ENCODE measurements around the gene SH2D1B.

The SH2D1B gene

GRCh38 chr1:162380061-162380846, 31.7 kb downstream of the SH2D1B start:
- TF ChIP-seq CTCF (IDR thresholded peaks at IDR 0.05; ENCODE audit: low read depth, low read length): no peak
- DNase-seq (ENCODE audit: extremely low read depth, low read depth): no peak

DNA sequence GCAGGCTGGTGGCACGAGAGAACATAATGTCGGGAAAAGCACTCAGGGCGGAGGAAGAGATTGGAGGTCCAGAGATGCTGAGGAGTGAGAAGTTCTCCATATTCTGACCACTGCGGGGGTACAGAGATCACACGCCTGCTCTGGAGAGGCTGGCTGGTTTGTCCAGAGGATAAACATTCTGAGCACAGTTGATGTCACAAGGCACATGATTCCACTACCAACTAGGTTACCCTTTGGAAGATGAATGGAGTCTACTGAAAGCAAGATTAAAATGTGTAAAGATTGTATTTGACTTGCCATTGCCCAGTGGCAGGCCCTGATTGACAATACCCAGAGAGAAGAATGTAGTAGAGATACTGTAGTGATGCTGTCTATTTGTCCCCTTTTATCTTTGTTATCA, 35.2 kb downstream of the SH2D1B start, which contains the start of gene SPATA46:
TSS of gene SPATA46 (minus strand) at position 164 of the 400 bp plus-strand sequence. CDS start at position 100, 64 bp downstream.
- TF ChIP-seq CTCF (IDR thresholded peaks at IDR 0.05; ENCODE audit: low read depth, low read length): no peak
- no peak for DNase-seq (ENCODE audit: extremely low read depth, low read depth)

DNA sequence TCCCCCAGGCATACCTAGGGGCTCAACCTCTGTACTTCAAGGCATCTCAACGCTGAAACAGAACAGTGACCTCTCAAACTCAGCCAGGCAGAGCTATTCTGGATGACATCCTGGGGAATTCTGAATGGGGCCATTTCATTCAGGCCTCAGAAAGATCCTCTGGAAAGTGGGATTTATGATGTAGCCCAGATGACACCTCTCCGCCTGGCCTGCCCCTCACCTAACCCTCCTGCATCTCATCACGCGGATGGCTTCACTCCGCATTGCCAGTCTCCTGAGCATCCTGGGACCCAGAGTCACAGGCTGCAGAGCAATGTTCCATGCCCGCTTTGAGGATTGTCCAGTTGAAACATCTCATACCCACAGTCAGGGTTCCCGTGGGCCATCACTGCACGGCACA, 36.5 kb downstream of the SH2D1B start:
- DNase-seq (ENCODE audit: extremely low read depth, low read depth): no peak
- TF ChIP-seq CTCF (IDR thresholded peaks at IDR 0.05; ENCODE audit: low read depth, low read length): no peak

DNA sequence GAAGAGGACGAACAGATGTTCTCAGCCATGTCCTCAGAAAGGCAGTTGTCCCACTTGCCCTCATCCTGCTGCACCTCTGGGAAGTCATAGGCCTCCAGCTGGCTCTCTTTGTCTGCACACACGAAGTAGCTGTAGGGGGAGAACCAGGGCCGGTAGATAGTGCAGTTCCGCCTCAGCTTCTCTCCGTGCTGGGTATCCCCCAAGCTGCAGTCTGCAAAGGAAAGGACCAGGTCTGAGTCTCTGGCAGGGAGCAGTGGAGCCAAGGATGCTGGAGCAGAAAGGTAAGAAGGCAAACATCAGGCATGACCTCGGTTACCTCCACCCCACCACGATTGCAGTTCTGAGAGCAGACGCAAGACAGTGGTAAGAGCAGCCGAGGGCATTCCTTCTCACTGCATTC, 37.5 kb downstream of the SH2D1B start:
- TF ChIP-seq CTCF (IDR thresholded peaks at IDR 0.05; ENCODE audit: low read depth, low read length): no peak
- no peak for DNase-seq (ENCODE audit: extremely low read depth, low read depth)

DNA sequence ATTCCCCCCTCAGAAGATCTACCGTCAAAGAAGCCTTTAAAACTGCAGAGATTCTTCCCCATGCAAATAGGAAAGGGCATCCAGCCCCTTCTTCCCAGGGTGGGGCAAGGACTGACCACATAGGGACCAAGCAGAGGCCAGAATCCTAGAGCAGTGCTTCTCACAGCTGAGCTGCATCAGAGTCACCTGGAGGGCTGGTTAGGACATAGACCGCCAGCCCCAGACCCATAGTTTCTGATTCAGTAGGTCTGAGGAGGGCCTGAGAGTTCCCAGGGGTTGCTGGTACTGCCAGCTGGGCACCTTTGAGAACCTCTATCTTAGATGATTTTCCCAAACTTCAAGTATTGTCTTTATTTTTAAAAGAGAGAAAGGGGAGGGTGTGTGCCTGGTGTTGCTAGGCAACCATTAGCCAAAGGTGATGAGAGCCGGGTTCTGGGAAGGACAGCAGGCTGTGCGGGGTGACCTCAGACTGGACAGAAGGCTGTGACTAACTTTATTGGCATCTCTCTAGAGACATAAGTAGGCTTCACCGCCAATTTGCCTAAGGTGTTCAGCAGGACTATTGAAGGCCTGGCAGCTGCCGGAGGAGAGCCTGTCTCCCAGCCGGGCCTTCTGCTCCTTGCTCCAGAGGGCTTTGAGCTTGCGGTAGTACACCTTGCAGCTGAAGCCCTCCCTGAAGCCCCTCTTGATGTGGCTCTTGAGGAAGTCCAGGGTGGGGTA, 38.2 kb downstream of the SH2D1B start:
- no peak for DNase-seq (ENCODE audit: extremely low read depth, low read depth)
- no peak for TF ChIP-seq CTCF (IDR thresholded peaks at IDR 0.05; ENCODE audit: low read depth, low read length)

DNA sequence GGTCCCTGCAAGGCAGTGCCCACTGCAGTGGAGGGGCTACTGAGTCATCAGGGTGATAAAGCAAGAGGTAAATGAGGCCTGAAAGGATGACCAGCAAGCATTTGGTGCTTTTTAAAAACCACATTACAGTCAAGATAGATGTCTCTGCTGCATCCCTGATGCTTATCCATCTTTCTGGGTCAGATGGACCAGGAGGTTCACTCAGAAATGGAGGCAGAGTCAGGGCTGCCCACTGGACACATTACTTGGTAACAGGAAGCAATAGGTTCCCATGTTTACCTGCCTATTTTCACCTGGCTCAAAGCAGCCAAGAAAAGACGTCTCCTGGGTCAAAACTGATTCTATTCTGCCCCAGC, 38.9 kb downstream of the SH2D1B start:
- TF ChIP-seq CTCF (IDR thresholded peaks at IDR 0.05; ENCODE audit: low read depth, low read length): no peak
- DNase-seq (ENCODE audit: extremely low read depth, low read depth): no peak

All from AG09319 (cell line).